ENCODE measurements around the gene SLC19A1. TPM values are rescaled to one million over a fixed set of nuclear protein-coding genes. Genes with fewer than 3 reads are reported as not detected.
"Not testable (repeated sequence)": the region's sequence is repeated elsewhere in the genome, so short reads cannot be mapped to it uniquely, and the experiment has no call there.

SLC19A1 gene
- total and polyA plus RNA-seq, 7 donors = 1.4 to 3.8 (median 2.3) TPM

GRCh38 chr21:45528981-45529784, 13.1 kb downstream of the SLC19A1 start:
- Histone ChIP-seq H3K9me3 (no peaks in the 10 kb centered on the region), H3K36me3 (ENCODE audit: insufficient read depth in 1 of 2, low read depth in 1 of 2) (no peaks in the 10 kb centered on the region), H3K27ac (no peak overlapping the region), H3K4me3 (no peak overlapping the region), H3K4me1 (peaks cover 2% of the 10 kb centered on the region), H3K27me3 (ENCODE audit: insufficient read depth in 3 of 3, low read length in 2 of 3) (no peaks in the 10 kb centered on the region)
- peak; percentile 7 to 44 for DNase-seq
- no peak for ATAC-seq
- WGBS, 3 donors = 80 to 86% (median 84%) methylated on average over 19 to 20 of the region's 20 CpGs
- intact Hi-C loops (cut with DNase I) = no loop called here
- no peak for TF ChIP-seq CTCF (IDR thresholded peaks at IDR 0.05)

- no peaks in the 10 kb centered on the region for H3K9me3 ChIP-seq
- no peak for TF ChIP-seq CTCF (IDR thresholded peaks at IDR 0.05)
- no peaks in the 10 kb centered on the region for H3K4me1 ChIP-seq
- intact Hi-C loops (cut with DNase I) = no loop called here
- WGBS, 3 donors = 88 to 90% (median 89%) methylated on average over 18 of the region's 18 CpGs
- ATAC-seq (no peak), DNase-seq (peak; percentile 2 to 19)
- no peaks in the 10 kb centered on the region for H3K27me3 ChIP-seq (ENCODE audit: insufficient read depth in 3 of 3, low read length in 2 of 3)
- no peak overlapping the region for H3K4me3 ChIP-seq
- H3K36me3 ChIP-seq (ENCODE audit: insufficient read depth in 1 of 2, low read depth in 1 of 2) = no peaks in the 10 kb centered on the region
- no peak overlapping the region for H3K27ac ChIP-seq
Measured at GRCh38 chr21:45528028-45528705, 14.1 kb downstream of the SLC19A1 start.

GRCh38 chr21:45527151-45527999, 14.9 kb downstream of the SLC19A1 start:
- H3K4me3 ChIP-seq; H3K27me3 ChIP-seq (ENCODE audit: insufficient read depth in 3 of 3, low read length in 2 of 3); H3K9me3 ChIP-seq; intact Hi-C loops (cut with DNase I); H3K4me1 ChIP-seq; H3K27ac ChIP-seq; ATAC-seq; H3K36me3 ChIP-seq (ENCODE audit: insufficient read depth in 1 of 2, low read depth in 1 of 2): not testable (repeated sequence)
- peak in 1 of 2 donors; percentile 3 for DNase-seq
- 91 to 93% (median 92%) methylated on average over 14 to 19 of the region's 19 CpGs for WGBS, 3 donors

- intact Hi-C loops (cut with DNase I) = no loop called here
- peaks cover 0 to 3% of the 10 kb centered on the region in 2 donors for H3K36me3 ChIP-seq (ENCODE audit: insufficient read depth in 1 of 2, low read depth in 1 of 2)
- ATAC-seq = no peak
- peaks cover 6% of the 10 kb centered on the region for H3K9me3 ChIP-seq
- DNase-seq = peak; percentile 7 to 26
- H3K27me3 ChIP-seq (ENCODE audit: insufficient read depth in 3 of 3, low read length in 2 of 3) = no peaks in the 10 kb centered on the region
- TF ChIP-seq CTCF (IDR thresholded peaks at IDR 0.05) = no peak
- H3K4me3 ChIP-seq = no peak overlapping the region
- no peak overlapping the region for H3K27ac ChIP-seq
- whole genome bisulfite sequencing, 3 donors = 96 to 98% (median 96%) methylated on average over 8 to 11 of the region's 11 CpGs
- H3K4me1 ChIP-seq = no peaks in the 10 kb centered on the region
Measured at GRCh38 chr21:45525910-45526306, 16.3 kb downstream of the SLC19A1 start.
